IPS-NIHi11 (cell line): ENCODE measurements around the gene WDR86.

ENCODE experiments used
- DNase-seq: peaks from one replicate; pipeline ENCODE4 v3.0.0; 2012; ENCODE audit warnings: mixed read lengths, low spot score

WDR86 gene

DNA sequence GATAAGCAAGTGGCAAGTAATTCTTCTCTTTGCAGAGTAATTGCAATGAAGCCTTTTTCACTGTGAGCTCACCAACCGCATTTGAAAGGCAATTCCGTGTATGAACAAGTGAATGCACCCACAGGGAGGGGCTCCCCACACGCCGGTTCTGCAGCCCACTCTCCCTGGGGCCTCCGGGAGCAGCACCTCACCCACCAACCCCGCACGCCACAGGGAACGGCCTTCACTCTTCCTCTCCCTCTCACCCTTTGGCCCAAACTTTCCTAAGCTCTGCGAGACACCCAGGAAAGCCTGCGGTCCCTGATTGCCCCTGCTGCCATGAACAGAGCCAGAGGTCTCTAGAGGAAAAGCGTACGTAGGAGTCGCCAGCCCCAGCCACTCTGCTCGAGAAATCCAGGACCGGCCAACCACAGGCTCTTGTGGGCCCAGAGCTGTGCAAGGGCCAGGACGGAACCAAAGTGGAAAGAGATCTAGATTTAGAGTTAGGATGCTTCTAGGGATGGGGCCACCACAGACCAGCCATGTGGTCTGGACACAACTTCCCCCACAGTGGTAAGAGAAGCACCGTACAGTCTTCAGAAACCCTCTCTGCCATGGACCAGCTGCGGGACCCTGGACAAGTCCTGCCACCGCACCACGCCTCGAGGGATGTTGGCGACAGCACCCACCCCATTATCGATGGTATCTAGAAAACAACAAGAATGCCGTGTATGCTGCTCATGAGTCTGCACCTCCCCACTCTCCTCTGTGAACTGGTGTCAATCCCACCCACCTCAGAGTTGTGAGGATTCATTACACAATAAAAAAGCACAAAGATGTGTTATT, 3.6 kb downstream of the WDR86 start:
- no peak for DNase-seq

DNA sequence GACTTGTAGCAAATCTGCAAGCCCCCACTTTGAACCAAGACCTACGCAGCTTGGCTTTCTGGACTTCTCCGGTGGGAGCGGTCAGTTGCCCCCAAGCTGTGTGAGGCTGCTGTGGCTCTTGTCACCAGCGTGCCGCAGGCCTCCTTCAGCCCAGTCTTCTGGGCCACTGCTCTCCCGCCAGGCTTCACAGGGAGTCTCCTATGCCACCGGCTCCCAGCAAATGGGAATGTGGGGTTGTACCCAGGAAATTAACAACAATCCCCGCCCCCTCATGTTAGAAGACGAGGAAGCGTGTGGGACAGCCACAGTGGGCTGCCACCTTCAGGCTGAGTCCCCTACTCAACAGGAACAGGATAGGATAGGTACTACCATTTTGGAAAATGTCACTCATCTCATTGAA, 4.2 kb downstream of the WDR86 start:
- no peak for DNase-seq

DNA sequence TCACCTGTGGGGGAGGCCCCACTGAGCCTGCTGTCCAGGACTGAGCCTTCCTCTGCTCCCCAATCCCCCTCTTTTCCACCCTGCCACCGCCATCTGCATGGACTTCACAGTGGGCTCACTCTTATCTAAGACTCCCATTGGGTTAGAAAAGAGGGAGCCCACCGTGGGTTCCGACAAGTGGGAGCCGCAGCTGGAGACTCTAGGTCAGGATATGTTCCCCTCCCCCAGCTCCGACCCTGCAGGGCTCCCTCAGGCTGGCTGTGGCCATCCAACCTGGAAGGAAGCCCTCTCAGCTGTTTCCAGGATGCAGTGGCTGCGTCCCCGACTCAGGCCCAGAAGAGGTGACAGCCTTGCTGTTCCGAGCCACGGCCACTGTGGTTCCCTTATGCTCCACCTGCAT, 4.8 kb downstream of the WDR86 start:
- DNase-seq, result no peak

DNA sequence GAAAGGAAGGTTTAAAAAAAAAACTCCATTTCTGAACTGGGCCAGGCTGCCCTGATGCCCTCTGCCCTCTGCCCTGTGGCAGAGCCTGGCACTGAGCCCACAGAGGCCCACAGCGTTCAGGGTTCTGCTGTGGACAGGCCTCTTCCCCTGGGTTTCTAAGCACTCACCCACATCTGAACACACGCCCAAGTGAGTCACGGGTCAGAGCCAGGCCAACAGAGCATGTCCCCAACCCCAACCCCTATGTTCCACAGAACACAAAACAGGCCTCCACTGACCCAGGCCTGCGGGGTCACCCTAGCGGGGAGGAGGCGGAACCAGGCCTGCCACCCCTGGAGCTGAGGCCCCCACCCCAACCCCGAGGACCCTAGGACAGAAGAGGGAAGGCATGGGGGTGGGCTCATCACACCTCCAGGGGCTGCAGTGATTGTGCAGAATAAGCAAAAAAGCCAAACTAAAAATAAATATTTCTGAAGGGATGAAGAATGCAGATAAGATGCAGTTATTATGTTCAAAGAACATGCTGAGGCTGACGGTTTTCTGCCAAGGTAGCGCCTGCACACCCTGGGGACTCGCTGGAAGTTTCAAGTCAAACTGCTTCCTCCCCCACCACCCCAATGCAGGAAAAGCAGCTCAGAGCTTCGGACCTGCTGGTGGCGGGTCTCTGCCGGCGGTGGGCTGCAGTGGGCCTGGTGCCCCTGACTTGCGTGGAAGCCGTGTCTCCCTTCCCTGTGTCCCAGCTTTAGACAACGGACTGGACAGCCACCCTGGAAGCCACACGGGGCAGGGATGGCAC, 5.4 kb downstream of the WDR86 start:
- no peak for DNase-seq

DNA sequence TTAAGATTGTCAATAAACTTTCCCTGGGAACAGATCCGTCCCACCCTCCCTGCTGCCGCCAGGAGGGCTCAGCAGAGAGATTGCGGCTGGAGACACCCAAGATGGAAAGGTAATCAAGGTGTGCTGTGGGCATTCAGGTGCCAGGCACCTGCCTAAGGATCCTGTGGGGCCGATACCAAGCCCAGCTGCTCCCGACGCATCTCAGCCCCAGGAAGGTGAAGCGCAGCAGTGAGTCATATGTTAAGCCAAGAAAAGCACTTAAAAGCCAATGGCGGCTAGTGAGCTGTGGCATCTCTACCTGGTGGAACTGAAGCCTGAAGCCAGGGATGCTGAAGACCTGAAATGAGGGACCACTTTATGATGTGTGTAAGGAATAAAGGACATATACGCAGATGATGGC, 6.1 kb downstream of the WDR86 start:
- no peak for DNase-seq

DNA sequence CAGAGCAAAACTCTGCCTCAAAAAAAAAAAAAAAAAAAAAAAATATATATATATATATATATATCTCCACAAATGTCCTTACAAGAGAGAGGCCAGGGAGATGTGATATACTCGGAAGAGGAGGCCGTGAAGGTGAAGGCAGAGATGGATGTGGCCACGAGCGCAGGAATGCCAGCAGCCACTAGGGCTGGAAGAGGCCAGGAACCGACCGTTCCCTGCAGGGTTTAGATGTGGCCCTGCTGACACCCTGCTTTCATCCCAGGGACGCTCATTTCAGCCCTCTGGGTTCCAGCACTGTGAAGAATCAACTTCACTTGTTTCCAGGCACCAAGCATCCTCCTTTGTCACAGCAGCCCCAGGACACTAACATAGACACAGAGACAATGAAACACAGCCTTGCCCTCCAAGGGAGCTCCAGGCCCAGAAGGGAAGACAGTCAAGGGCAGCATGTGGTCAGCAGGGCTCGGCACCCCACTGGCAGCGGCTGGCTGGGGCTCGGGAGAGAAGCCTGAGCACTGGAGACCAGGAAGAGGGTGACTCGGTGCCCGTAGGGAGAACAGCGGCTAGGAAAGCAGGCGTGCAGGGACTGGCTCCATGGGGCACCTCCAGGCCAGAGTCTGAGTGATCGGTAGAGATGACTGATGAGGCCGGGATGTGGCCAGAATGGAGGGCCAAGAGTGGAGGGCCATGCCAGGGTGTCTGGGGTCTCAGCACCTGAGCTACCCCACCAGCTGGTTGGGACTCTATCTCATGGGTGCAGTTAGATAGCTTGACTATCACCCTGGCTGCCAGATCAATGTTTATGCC, 7.6 kb downstream of the WDR86 start:
- DNase-seq, result no peak

DNA sequence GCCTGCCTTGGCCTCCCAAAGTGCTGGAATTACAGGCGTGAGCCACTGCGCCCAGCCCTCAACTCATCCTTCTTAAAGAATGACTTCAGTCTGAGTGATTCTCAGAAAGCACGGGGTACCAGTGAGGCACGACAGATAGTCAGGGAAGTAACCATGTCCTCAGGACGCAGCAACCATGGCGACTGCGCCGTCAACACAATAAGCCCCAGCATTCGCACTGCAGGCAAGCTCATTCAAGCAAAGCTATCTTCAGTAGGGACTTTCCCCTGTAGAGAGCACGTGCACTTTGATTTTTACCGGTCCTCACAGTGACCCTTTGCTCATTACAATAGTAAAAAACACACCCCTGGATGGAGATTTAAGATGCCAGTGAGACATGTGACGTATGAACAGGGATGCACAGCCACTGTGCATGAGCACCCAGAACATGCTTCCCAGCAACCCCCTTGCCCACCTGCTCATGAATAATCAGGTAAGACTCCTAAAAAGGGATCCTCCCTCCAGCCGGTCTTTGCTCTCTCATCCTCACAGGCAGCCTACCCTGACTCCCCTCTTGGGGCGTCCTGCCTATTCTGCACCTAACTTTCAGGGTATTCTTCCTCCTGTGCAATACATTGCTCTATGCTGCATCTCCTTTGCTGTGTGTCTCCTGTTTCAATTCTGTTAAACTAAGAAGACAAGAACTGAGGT, 9.1 kb downstream of the WDR86 start:
- no peak for DNase-seq

DNA sequence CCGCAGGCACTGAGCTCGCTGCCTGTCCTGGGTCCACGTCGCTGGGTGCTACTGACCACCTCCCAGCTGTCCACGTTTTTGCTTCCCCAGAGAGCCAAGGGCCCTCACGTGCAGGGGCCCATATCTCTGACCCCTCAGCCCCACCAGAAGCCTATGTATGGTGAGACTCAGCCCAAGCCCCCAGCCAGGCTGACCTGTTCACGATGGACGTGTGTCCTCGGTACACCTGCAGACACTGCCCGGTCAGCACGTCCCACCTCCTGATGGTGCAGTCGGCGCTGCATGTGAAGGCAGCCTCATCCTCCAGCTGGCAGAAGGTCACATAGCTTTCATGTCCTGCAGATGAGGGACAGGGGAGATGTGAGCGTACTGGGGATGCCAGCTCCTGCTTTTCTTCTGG, 9.9 kb downstream of the WDR86 start:
- DNase-seq, result no peak

DNA sequence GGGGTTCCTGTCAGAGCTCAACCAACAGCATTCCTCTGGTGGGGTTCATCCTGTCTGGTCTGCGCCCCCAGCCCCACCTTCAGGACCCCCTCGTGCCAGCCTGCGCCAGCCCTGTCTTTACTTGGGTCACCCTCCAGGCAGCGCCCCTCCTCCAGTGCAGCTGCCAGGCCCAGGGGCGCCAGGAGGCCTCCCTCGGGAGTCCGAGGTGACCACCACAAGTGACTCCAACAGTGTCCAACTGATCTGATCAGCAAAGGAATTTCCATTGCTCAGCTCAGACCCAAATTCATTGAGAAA, 10.6 kb downstream of the WDR86 start:
- no peak for DNase-seq

DNA sequence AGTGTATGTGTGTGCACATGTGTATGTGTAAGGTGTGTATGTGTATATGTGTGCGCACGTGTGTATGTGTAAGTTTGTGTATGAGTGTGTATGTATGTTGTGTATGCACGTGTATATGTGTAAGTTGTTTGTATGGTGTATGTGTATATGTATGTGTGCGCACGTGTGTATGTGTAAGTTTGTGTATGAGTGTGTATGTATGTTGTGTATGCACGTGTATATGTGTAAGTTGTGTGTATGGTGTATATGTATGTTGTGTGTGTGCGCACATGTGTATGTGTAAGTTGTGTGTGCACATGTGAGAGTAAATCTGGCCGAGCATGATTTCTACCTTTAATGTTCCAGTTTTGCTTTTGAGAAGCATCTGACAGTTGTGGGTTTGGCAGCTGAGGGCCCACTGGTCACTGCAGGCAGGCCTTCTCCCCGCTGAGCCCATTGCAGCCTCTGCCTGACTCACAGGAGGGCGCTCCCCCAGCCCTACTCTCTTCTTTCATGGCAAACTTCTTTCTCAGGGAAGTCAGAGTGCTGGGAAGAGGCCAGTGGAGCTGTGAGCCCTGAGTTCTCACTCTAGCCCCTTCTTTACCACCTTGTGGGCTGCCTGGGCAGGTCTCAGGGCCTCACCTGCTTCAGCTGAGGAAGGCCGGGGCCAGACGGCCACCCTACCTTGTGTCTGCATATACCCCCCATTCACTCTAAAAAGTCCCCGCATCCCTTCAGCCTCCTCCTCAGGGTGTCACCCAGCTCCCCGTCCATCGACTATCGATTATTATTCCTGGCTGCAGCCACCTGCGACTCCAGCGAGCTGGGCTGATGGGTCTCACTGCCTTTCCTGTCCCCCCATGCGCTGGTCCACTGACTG, 11.2 kb downstream of the WDR86 start:
- DNase-seq, result no peak

DNA sequence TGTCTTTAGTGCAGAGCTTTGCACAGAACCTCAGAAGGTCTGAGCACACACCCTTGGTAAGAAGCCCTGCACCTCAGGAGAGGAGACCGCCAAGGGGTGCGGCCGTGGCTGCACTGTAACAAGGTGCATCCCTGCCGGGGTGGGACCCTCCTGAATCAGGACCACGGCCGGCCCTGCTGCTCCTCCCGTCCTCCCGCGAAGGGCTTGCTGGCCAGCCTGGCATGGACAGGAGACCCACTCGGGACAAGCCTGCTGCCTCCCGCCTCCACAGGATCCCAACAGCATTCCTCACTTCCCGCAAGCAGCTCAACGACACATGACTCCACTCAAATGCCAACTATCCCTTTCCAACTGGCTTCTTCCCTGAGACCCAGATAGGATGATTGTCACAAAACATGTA, 12.8 kb downstream of the WDR86 start:
- no peak for DNase-seq

DNA sequence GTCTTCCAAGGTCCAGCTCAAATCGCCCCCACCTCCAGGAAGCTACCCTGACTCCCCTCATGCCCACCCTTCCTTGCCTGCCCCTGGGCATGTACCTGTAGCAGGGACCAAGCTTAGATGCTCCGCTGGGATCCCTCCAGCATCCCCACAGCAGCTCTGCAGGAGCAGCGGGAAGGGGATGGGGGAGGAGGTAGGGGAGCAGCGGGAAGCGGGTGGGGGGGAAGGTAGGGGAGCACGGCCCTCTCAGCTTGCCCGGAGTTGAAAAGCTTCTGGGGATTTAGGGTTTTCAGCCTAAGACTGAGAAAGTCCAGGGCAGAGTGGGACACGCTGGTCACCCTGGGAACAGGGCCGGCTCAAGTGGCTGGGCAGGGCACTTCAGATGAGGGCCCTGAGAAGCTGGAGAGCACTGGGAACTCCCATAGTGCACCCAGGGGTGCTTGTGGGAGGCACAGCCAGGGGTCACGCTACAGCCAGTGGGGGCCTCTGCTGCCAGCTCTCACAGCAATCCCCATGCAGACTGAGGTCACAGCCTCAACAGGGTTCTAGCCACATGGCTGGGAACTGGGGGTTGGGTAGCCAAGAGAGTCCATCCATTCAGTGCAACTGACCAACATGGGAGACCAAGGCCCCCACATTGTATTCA, 13.4 kb downstream of the WDR86 start:
- DNase-seq, result no peak

DNA sequence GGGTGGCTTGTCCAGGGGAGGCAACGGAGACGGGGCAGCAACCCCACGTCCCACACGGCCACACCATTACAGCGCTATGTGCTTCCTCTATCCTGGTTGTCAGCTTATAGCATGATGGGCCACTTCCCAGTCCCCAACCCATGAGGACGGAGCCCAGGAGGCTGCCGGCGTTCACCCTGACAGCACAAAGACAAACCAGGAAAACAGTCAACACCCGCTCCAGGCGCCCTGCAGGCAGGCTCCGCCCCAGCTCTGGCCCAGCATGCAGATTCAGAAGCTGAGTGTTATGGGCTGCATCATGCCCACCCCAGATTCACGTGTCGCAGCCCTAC, 14.8 kb downstream of the WDR86 start:
- DNase-seq, result no peak

DNA sequence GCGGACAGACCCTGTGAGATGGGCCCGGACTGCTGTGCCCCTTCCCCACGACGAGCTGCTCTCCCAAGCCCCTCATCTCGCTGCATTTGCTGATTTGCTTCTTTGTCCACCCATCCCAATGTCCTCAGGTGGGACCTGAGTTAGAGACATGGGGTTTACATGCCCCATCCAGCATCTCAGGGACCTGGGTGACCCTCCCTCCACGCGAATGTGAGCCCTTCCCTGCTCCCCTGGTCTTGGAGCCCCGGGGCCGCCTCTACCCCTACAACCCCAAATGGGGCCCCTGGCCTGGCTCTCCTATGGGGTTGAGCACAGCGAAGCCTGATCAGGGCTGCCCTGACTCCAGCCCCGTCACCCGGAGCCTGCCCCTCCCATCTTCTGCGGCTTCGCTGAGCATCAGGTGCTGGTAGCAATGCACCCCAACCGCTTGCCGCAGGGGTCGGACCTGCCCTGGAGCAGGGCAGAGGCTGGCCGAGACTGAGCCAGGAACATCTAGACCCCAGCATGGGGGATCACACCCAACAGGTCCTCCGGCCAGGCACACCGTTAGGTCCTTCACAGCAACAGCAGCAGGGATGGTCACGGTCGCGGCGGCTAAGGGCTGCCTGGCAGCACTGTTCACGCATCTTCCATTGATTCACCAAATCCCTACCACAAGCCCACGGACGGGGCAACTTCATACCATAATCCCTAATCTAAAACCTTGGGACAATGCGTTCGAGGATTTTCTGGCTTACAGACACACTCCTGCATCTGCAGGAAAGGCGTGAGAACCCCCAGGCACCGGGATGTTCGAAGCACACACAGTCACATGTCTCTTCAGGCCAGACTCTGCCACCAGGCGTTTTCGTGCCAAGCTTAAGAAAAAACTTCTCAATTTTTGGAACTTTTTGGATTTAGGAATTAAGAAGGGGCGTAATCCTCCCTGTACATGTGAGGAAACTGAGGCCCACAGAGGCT, 15.5 kb downstream of the WDR86 start:
- DNase-seq, result no peak

DNA sequence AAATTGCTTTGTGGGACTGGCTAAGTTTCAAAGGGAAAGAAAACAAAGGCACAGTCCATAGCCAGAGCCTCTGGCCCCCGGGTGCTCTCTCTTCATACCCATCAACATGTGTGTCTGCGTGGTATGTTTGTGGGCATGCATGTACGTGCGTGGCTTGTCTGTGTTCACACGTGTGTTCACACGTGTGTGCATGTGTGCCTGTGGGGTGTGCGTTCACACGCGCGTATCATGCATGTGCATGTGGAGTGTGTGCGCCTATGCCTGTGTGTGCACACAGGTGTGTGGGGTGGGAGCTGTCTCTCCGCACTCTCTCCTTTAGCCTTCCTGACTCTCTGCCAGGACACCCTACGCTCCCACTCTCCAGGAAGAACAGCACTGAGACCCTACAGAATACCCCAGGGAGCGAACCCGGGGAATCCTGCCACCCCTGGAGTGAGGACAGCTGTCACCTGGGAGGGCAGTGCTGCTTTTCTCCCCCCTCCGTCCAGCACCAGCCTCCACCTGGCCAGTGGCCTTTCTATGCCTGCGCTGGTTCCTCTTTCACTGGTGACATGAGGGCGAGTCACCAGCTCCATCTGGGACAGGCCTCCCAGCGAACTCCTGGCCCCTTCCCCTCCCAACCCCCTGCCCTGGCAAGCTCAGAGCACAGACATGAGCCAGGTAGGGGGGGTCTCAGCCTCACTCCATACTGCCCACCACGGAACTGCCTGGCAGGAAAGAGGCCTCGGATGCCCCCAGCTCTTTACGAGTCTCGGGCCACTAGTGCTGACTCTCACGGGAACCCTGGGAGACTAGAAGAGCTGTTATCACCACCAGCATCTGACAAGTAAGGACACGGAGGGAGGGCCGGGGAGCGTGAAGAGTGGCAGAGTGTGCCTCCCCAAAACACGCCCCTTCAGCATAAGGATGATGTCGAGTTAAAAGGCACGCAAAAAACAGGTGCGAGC, 16.5 kb downstream of the WDR86 start:
- no peak for DNase-seq

DNA sequence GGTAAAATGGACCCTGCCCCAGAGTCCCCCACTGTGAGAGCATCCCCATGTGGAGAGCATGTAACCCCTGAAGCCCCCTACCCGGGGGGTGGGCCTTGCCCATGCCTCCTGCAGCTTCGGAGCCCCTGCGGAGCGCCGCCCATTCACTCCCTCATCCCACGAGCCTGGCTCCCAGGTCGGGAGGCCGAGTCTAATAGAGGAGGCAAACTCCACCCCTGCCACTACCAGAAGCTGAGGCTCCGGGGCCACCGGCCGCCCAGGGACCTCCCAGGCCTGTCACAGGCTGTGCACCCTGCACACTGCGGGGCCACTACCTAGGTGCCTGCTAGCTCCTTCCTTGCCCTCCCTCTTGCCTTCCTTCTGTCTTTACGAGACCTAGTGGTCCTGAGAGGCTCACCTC, 17.4 kb downstream of the WDR86 start:
- DNase-seq, result no peak

DNA sequence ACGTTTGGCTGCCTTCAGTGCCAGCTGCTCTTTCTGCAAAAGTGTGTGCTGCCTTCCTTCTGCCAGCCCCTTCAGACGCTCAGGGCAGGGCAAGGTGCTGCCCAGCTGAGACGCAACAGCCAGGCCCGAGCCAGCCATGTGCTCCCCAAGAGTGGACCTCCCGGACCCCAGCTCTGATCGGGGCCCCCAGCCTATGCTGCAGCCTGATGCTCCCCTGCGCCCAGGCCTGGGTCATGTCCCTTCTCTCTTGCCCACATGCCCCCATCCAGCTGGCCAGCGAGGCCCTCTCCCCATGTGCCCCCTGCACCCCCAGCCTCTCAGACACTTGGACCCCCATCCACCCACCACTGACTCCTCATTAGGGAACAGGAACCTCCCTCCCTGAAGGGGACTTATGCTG, 17.8 kb downstream of the WDR86 start:
- DNase-seq, result no peak

DNA sequence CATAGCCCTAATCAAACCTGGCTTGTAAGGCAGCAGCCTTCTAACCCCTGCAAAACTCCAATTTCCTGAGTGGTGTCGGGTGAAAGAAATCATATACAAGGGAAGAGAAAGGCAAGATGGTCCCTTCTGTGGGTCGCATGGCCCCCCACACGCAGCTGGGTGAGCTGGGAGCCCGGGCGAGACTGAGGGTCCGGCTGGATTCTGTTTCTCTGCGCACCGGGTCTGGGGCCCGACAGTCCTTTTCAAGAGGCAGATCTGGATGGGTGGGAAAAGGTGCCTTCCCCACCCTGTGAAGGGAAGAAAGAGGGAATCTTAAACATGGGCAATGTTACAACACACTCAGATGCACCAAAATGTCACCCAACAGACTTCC, 18.5 kb downstream of the WDR86 start:
- no peak for DNase-seq
